ENCODE results near the gene ENTPD3. TPM values are rescaled to one million over a fixed set of nuclear protein-coding genes. Genes with fewer than 3 reads are reported as not detected.

ENTPD3 gene
- total RNA-seq, 2 donors from 2014 or later: 0.22 to 2.3 TPM

DNA sequence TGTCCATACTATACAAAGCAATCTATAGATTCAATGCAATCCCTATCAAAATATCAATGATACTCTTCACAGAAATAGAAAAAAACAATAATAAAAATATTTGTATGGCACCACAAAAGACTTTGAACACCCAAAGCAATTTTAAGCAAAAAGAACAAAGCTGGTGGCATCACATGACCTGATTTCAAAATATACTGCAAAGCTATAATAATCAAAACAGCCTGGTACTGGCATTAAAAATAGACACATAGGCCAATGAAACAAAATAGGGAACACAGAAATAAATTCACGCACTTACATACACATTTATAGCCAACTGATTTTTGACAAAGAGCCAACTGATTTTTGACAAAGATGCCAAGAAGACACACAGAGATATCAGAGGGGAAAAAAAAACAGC is 9.2 kb upstream of the ENTPD3 start:
- intact Hi-C loops (cut with DNase I): no loop called here
- no peaks in the 10 kb centered on the region for H3K9me3 ChIP-seq
- TF ChIP-seq, protein P1, sequence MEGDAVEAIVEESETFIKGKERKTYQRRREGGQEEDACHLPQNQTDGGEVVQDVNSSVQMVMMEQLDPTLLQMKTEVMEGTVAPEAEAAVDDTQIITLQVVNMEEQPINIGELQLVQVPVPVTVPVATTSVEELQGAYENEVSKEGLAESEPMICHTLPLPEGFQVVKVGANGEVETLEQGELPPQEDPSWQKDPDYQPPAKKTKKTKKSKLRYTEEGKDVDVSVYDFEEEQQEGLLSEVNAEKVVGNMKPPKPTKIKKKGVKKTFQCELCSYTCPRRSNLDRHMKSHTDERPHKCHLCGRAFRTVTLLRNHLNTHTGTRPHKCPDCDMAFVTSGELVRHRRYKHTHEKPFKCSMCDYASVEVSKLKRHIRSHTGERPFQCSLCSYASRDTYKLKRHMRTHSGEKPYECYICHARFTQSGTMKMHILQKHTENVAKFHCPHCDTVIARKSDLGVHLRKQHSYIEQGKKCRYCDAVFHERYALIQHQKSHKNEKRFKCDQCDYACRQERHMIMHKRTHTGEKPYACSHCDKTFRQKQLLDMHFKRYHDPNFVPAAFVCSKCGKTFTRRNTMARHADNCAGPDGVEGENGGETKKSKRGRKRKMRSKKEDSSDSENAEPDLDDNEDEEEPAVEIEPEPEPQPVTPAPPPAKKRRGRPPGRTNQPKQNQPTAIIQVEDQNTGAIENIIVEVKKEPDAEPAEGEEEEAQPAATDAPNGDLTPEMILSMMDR (IDR thresholded peaks at IDR 0.05): no peak
- no peak overlapping the region for H3K9ac ChIP-seq (ENCODE audit: low read depth in 2 of 2, low read length in 2 of 2)
- no peak for DNase-seq
- H3K36me3 ChIP-seq: no peaks in the 10 kb centered on the region
- H3K4me3 ChIP-seq: no peak overlapping the region
- no peaks in the 10 kb centered on the region for H3K4me1 ChIP-seq
- no peaks in the 10 kb centered on the region for H3K27me3 ChIP-seq
- H3K27ac ChIP-seq: no peak overlapping the region

DNA sequence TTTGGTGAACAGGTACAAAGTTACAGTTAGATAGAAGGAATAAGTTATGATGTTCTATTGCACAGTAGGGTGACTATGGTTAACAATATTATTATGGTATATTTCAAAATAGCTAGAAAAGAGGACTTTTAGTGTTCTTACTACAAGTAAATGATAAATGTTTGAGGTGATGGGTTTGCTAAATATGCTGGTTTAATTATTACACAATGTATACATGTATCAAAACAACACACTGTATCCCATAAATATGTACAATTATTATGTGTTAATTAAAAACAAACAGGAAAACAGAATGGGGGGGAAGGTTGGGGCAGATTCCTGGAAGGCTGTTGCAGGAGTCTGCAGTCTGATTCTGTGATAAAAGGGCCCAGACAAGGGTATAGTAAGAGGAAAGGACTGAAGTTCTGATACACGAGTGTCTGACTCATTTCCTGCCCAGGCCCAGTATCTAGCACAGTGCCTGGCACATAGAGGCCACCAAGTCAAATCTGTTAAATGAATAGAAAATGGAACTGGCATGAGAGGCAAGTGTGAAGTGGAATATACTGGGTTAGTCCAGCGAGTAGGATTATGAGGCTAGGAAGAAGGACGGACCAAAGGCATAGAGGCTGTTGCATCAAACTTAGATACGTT is 7.2 kb upstream of the ENTPD3 start:
- no peaks in the 10 kb centered on the region for H3K27me3 ChIP-seq
- H3K4me3 ChIP-seq: no peak overlapping the region
- H3K9me3 ChIP-seq: no peaks in the 10 kb centered on the region
- no peak overlapping the region for H3K27ac ChIP-seq
- DNase-seq: no peak
- H3K36me3 ChIP-seq: no peaks in the 10 kb centered on the region
- intact Hi-C loops (cut with DNase I): no loop called here
- H3K9ac ChIP-seq (ENCODE audit: low read depth in 2 of 2, low read length in 2 of 2): no peak overlapping the region
- H3K4me1 ChIP-seq: no peaks in the 10 kb centered on the region
- TF ChIP-seq, protein P1 (IDR thresholded peaks at IDR 0.05): no peak

DNA sequence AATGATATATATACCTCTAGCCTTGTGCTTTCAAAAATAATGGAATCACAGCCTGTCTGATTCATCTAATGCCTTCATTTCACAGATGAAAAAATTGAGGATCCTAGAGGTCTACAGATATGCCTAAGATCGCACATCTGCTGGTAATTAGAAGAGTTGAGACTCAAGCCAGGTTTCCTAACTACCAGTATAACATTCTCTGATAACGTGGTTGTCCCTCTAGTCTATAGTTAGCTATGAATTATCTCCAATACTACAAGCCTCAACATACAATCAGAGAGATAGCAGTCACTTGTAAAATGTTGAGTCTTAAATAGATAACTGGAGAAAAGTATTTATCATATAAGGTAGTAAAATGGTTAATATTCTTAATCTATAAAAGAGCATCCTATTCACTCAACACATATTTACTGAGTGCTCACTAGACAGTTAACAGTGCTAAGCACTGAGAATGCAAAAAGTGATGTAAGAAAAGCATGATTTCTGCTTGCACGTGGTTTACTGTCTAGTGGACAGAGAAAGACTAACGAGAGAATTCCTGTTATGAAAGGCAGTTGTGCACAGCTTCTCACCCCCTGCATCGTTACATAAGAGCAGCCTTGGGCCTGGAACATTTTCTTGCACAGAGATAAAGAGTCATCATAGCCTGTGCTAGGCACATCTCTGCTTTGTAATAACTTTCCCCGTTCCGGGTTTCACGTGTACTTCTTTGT is 4.9 kb upstream of the ENTPD3 start:
- H3K27me3 ChIP-seq: no peaks in the 10 kb centered on the region
- no peaks in the 10 kb centered on the region for H3K36me3 ChIP-seq
- TF ChIP-seq, protein P1 (IDR thresholded peaks at IDR 0.05): no peak
- no peak overlapping the region for H3K4me3 ChIP-seq
- H3K9ac ChIP-seq (ENCODE audit: low read depth in 2 of 2, low read length in 2 of 2): no peak overlapping the region
- intact Hi-C loops (cut with DNase I): no loop called here
- DNase-seq: no peak
- H3K27ac ChIP-seq: no peak overlapping the region
- H3K9me3 ChIP-seq: no peaks in the 10 kb centered on the region
- H3K4me1 ChIP-seq: no peaks in the 10 kb centered on the region

DNA sequence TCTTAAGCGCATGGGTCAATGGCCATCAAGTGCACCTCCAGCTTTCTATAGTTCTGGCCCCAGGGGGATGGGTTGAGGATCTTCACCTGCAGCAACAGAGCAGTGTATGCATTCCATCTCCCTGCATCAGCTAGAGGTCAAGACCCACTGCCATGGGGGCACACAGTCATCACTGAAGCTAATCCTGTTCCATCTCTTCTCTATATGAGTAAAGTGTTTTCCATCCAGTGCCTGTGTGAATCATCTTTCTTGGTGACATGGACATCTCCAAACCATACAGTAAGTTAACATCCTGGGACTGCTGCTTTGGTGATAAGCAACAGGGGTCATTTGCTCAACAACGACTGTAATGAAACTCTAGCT is 4.4 kb upstream of the ENTPD3 start:
- H3K27ac ChIP-seq: no peak overlapping the region
- no peaks in the 10 kb centered on the region for H3K27me3 ChIP-seq
- H3K9me3 ChIP-seq: no peaks in the 10 kb centered on the region
- DNase-seq: no peak
- TF ChIP-seq, protein P1 (IDR thresholded peaks at IDR 0.05): no peak
- no peaks in the 10 kb centered on the region for H3K36me3 ChIP-seq
- no peaks in the 10 kb centered on the region for H3K4me1 ChIP-seq
- no peak overlapping the region for H3K4me3 ChIP-seq
- intact Hi-C loops (cut with DNase I): no loop called here
- H3K9ac ChIP-seq (ENCODE audit: low read depth in 2 of 2, low read length in 2 of 2): no peak overlapping the region

DNA sequence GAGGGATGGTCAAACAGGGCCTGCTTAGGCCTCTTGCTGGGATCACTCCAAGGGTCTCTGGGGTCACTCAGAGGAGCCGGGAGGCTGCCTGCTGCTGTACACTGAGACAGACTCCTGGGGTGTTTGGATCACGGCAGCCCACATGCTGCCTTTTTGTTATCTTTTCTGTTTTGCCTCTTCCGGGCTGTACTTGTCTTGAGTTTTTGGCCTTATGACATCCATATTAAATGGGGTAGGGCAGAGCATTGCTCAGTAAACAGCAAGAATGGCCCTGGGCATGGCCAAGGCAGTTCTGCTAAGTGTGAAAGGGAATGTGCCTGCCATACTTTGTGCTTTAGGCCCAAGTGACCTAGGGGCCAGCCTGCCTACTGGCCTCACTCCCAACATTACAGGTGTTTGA is 771 bp upstream of the ENTPD3 start:
- DNase-seq: no peak
- Histone ChIP-seq H3K4me3 (no peak overlapping the region), H3K27ac (no peak overlapping the region), H3K4me1 (no peaks in the 10 kb centered on the region), H3K9me3 (no peaks in the 10 kb centered on the region), H3K36me3 (no peaks in the 10 kb centered on the region), H3K9ac (ENCODE audit: low read depth in 2 of 2, low read length in 2 of 2) (no peak overlapping the region), H3K27me3 (no peaks in the 10 kb centered on the region)
- intact Hi-C loops (cut with DNase I): no loop called here
- TF ChIP-seq, protein P1 (IDR thresholded peaks at IDR 0.05): no peak
